ENCODE data around the gene GRK2. TPM values are rescaled to one million over a fixed set of nuclear protein-coding genes. Genes with fewer than 3 reads are reported as not detected.
"Not testable (repeated sequence)": the region's sequence is repeated elsewhere in the genome, so short reads cannot be mapped to it uniquely, and the experiment has no call there.

GRK2 gene
- polyA plus RNA-seq, 4 donors, result 51.5 to 68.7 (median 53.0) TPM

- no peak for DNase-seq (ENCODE audit: low read depth in 4 of 4, low spot score in 2 of 4)
These were observed 12.2 kb upstream of the GRK2 start for GRCh38 chr11:67253872-67254624.

DNA sequence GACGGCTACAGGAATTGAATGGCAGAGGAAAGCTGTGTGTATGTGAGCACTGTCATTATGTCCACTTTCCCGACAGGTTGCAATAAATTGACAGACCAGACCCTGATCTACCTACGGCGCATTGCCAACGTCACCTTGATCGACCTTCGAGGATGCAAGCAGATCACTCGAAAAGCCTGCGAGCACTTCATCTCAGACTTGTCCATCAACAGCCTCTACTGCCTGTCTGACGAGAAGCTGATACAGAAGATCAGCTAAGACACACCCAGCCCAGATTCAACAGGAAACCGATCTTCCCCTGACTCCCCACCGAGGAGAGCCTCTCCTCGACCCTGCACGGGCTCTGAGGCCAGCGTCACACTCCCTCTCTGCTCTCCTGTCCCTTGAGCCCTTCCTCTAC is 11.5 kb upstream of the GRK2 start:
- no peak for DNase-seq (ENCODE audit: low read depth in 4 of 4, low spot score in 2 of 4)

DNA sequence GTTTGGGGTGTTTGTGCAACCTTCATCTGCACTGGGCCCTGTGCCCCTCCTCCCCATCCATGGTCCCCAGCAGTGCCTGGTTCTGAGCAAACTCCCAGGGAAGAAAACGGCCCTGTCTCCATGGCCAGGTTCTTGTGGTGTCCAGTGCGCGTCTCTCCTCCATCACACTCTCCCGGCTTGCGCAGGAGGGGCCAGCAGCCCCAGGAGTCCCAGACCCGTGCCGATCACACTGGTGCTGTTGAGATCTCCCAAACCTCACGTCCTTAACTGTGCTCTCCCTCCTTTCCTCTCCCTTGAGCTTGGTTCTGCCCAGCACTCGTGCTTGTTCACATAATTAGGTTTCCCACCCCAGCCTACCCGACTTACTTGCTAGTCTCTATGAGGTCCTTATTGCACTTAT is 10.9 kb upstream of the GRK2 start:
- DNase-seq (ENCODE audit: low read depth in 4 of 4, low spot score in 2 of 4), result no peak

- DNase-seq (ENCODE audit: low read depth in 4 of 4, low spot score in 2 of 4), result no peak
These were observed 10.4 kb upstream of the GRK2 start for GRCh38 chr11:67255864-67256263.

DNA sequence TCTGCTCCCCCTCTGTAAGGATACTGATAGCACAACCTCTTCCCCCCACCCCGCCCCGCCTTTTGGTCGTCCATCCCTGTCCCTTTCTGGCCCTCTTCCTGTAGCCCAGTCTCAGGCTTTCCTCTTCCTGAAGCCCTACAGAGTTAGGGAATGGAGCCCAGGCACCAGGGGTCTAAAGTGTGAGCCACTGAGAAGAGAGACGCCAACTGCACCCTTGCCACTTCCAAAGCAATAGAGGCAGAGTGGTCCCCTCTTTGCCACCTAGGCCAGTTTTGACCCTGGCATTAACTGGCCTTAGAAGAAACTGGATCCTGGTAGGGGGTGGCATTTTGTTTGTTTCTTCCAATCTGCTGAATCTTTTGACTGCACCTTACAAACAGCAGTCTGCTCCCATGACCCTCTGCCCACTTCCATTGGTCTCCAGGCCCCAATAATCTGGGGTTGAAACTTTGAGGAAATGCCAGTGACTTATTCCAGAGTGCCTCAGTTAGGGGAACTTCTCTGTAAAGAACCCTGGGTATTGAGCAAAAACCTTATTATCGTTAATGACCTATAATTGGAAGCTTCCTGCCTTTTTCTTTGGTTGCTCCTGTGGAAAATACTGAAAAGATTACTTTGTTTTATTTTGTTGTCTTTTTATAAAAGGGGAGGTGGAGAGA is 9.7 kb upstream of the GRK2 start:
- DNase-seq (ENCODE audit: low read depth in 4 of 4, low spot score in 2 of 4), result no peak

GRCh38 chr11:67260406-67260805 is 5.9 kb upstream of the GRK2 start:
- DNase-seq (ENCODE audit: low read depth in 4 of 4, low spot score in 2 of 4), result no peak

GRCh38 chr11:67260885-67261639 is 5.2 kb upstream of the GRK2 start:
- DNase-seq (ENCODE audit: low read depth in 4 of 4, low spot score in 2 of 4), result not testable (repeated sequence)

DNA sequence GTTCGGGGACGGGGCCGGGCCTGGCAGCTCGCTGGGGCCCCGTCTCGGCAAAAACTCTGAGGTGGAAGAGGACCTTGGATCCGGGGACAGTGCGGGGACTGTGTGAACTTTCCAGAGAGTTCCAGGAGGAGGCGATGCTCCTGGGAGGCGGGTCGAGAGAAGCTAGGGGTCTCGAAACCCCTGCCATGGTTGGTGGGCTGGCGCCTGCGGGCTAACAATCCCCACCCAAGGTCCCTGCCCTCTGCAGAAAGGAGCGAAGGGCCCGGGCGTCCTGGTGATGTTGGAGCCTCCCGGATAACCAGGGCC is 4.7 kb upstream of the GRK2 start:
- DNase-seq (ENCODE audit: low read depth in 4 of 4, low spot score in 2 of 4), result no peak

GRCh38 chr11:67261946-67262681 is 4.2 kb upstream of the GRK2 start:
- DNase-seq (ENCODE audit: low read depth in 4 of 4, low spot score in 2 of 4), result no peak

GRCh38 chr11:67262731-67263675 is 3.3 kb upstream of the GRK2 start:
- DNase-seq (ENCODE audit: low read depth in 4 of 4, low spot score in 2 of 4), result no peak

DNA sequence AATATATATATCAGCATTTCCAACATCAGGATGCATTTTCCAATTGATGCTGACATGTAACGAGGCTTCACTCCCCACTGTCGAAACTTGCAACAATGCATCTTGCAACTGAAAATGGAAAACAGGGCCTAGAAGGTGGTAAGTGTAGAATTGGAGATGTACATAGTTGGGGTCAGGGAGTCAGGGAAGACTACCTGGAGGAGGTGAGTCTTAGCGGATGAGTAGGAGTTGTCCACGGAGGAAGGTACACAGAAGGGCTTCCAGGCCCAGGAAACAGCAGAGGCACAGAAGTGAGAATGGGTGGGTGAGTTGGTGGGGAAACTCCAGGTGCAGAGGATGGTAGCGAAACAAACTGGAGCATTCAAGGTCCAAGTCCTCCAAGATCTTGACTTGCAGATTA is 2.0 kb upstream of the GRK2 start:
- DNase-seq (ENCODE audit: low read depth in 4 of 4, low spot score in 2 of 4), result no peak

- DNase-seq (ENCODE audit: low read depth in 4 of 4, low spot score in 2 of 4), result no peak
These were observed 1.2 kb upstream of the GRK2 start for GRCh38 chr11:67264877-67265632.

DNA sequence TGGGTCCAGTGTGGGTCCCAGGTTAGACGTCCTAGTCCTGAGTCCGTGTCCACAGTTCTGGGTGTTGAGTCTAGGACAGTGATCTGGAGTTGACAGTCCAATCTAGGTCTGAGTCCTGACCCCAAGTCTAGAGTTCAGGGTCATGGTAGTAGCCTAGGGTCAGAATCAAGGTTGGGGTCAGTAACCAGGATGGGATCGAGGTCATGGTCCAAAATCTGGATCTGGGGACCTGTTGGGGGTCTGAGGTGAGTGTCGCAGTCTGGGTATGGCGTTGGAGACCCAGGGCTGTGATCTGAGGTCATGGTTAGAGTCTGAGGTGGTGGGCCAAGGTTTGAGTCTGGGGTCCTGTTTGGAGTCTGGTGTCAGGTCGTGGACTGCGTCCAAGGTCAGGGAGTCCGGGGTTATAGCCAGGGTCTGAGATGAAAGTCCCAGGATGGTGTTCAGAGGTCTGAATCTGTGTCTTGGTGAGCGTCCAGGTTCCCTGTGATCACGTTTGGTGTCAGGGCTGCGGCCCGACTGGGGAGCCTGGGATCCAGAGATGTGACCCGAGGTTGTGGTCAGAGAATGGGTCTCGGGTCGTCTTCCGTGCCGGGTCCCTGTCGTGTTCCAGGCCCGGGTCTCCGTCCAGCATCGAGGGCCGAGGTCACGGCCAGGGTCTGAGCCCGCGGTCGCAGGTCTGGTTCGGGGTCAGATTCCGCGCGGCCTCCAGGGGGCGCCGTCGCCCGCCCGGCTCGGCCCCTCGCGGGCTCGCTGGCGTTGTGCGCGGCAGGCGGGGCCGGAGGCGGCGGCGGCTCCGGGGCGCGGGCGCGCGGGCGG is 432 bp upstream of the GRK2 start:
- peak in 1 of 4 donors; percentile 49 for DNase-seq (ENCODE audit: low read depth in 4 of 4, low spot score in 2 of 4)

- DNase-seq (ENCODE audit: low read depth in 4 of 4, low spot score in 2 of 4), result no peak
These were observed 1.2 kb downstream of the GRK2 start for GRCh38 chr11:67267188-67268080.

- no peak for DNase-seq (ENCODE audit: low read depth in 4 of 4, low spot score in 2 of 4)
These were observed 2.0 kb downstream of the GRK2 start for GRCh38 chr11:67268081-67268961.

- DNase-seq (ENCODE audit: low read depth in 4 of 4, low spot score in 2 of 4), result no peak
These were observed 2.6 kb downstream of the GRK2 start for GRCh38 chr11:67268962-67269268.
